ENCODE measurements around the gene UBE2E2. TPM values are rescaled to one million over a fixed set of nuclear protein-coding genes. Genes with fewer than 3 reads are reported as not detected.

Gene UBE2E2
- total RNA-seq, 1 donor from 2014 or later: 42.4 TPM

- H3K4me1 Mint-ChIP-seq (ENCODE audit: unreplicated experiment): peaks cover 38% of the 10 kb centered on the region
- no peak for TF ChIP-seq CTCF (IDR thresholded peaks at IDR 0.05)
- H3K36me3 Mint-ChIP-seq (ENCODE audit: unreplicated experiment): no peaks in the 10 kb centered on the region
- peaks cover 14% of the 10 kb centered on the region for H3K9me3 Mint-ChIP-seq (ENCODE audit: unreplicated experiment)
- no peak overlapping the region for H3K4me3 Mint-ChIP-seq (ENCODE audit: unreplicated experiment)
- H3K27me3 Mint-ChIP-seq (ENCODE audit: unreplicated experiment): no peaks in the 10 kb centered on the region
- DNase-seq (ENCODE audit: extremely low spot score, unreplicated experiment): no peak
- no peak overlapping the region for H3K27ac Mint-ChIP-seq (ENCODE audit: unreplicated experiment)
Measured at GRCh38 chr3:23576379-23576959, 373.3 kb downstream of the UBE2E2 start.

- no peak for TF ChIP-seq CTCF (IDR thresholded peaks at IDR 0.05)
Measured at GRCh38 chr3:23580096-23580713, 377.1 kb downstream of the UBE2E2 start.

GRCh38 chr3:23583980-23584740 lies 381.0 kb downstream of the UBE2E2 start:
- H3K4me1 Mint-ChIP-seq (ENCODE audit: unreplicated experiment): no peaks in the 10 kb centered on the region

More at GRCh38 chr3:23580096-23580713, 377.1 kb downstream of the UBE2E2 start:
- no peak for DNase-seq (ENCODE audit: extremely low spot score, unreplicated experiment)
- Mint-ChIP-seq H3K27me3 (ENCODE audit: unreplicated experiment) (no peaks in the 10 kb centered on the region), H3K4me3 (ENCODE audit: unreplicated experiment) (no peak overlapping the region), H3K36me3 (ENCODE audit: unreplicated experiment) (peaks cover 2% of the 10 kb centered on the region), H3K4me1 (ENCODE audit: unreplicated experiment) (peaks cover 16% of the 10 kb centered on the region), H3K9me3 (ENCODE audit: unreplicated experiment) (peaks cover 18% of the 10 kb centered on the region), H3K27ac (ENCODE audit: unreplicated experiment) (no peak overlapping the region)

GRCh38 chr3:23587513-23587912 lies 384.4 kb downstream of the UBE2E2 start:
- TF ChIP-seq CTCF (IDR thresholded peaks at IDR 0.05): no peak
- no peak overlapping the region for H3K27ac Mint-ChIP-seq (ENCODE audit: unreplicated experiment)
- H3K9me3 Mint-ChIP-seq (ENCODE audit: unreplicated experiment): peaks cover 13% of the 10 kb centered on the region
- no peaks in the 10 kb centered on the region for H3K27me3 Mint-ChIP-seq (ENCODE audit: unreplicated experiment)
- no peak overlapping the region for H3K4me3 Mint-ChIP-seq (ENCODE audit: unreplicated experiment)
- peaks cover 5% of the 10 kb centered on the region for H3K36me3 Mint-ChIP-seq (ENCODE audit: unreplicated experiment)
- no peak for DNase-seq (ENCODE audit: extremely low spot score, unreplicated experiment)
- peaks cover 6% of the 10 kb centered on the region for H3K4me1 Mint-ChIP-seq (ENCODE audit: unreplicated experiment)

More at GRCh38 chr3:23583980-23584740, 381.0 kb downstream of the UBE2E2 start:
- Mint-ChIP-seq H3K36me3 (ENCODE audit: unreplicated experiment) (peaks cover 2% of the 10 kb centered on the region), H3K4me3 (ENCODE audit: unreplicated experiment) (no peak overlapping the region), H3K9me3 (ENCODE audit: unreplicated experiment) (peaks cover 14% of the 10 kb centered on the region), H3K27ac (ENCODE audit: unreplicated experiment) (no peak overlapping the region), H3K27me3 (ENCODE audit: unreplicated experiment) (no peaks in the 10 kb centered on the region)
- DNase-seq (ENCODE audit: extremely low spot score, unreplicated experiment): no peak
- no peak for TF ChIP-seq CTCF (IDR thresholded peaks at IDR 0.05)

- no peak overlapping the region for H3K27ac Mint-ChIP-seq (ENCODE audit: unreplicated experiment)
- H3K36me3 Mint-ChIP-seq (ENCODE audit: unreplicated experiment): peaks cover 4% of the 10 kb centered on the region
- no peak for TF ChIP-seq CTCF (IDR thresholded peaks at IDR 0.05)
- DNase-seq (ENCODE audit: extremely low spot score, unreplicated experiment): no peak
- H3K27me3 Mint-ChIP-seq (ENCODE audit: unreplicated experiment): no peaks in the 10 kb centered on the region
- peaks cover 6% of the 10 kb centered on the region for H3K9me3 Mint-ChIP-seq (ENCODE audit: unreplicated experiment)
- H3K4me1 Mint-ChIP-seq (ENCODE audit: unreplicated experiment): peaks cover 6% of the 10 kb centered on the region
- H3K4me3 Mint-ChIP-seq (ENCODE audit: unreplicated experiment): no peak overlapping the region
Measured at GRCh38 chr3:23588547-23588946, 385.4 kb downstream of the UBE2E2 start.
